Psoas muscle (tissue), 8 donors: Measurements from ENCODE around the gene CENATAC. TPM values are rescaled to one million over a fixed set of nuclear protein-coding genes. Genes with fewer than 3 reads are reported as not detected.
A peak's percentile ranks its signal among the peaks of the same experiment; 100 is the strongest.

ENCODE experiments used
- ATAC-seq, 4 donors: fragments of 200-7000 bp; cut with Tn5 transposase; one replicate each; pipeline ENCODE4 v1.9.1; 2020; ENCODE audit warnings: moderate library complexity in 3 of 4, mild to moderate bottlenecking in 2 of 4
- DNase-seq, 2 donors: peaks; one replicate each; pipeline ENCODE4 v3.0.0-alpha.2; 2020
- H3K27ac ChIP-seq: fragments of 200-600 bp; one replicate; pipeline ENCODE4 v1.8.0; 2022
- H3K27me3 ChIP-seq, 3 donors: fragments of 200-600 bp in 1 of 3; one replicate each; pipeline versions ENCODE4 v1.6.1 to v1.8.0; 2013 to 2022; ENCODE audit warnings: low read length in 2 of 3, mild to moderate bottlenecking in 2 of 3, moderate library complexity in 1 of 3; ENCODE audit not compliant: insufficient read depth in 3 of 3
- H3K36me3 ChIP-seq, 2 donors: fragments of 200-600 bp in 1 of 2; one replicate each; pipeline versions ENCODE4 v1.6.1 to v1.8.0; 2013 to 2022; ENCODE audit warnings: low read depth in 1 of 2, mild to moderate bottlenecking in 1 of 2, moderate library complexity in 1 of 2; ENCODE audit not compliant: insufficient read depth in 1 of 2
- H3K4me1 ChIP-seq: fragments of 200-600 bp; one replicate; pipeline ENCODE4 v1.8.0; 2022
- H3K4me3 ChIP-seq: fragments of 200-600 bp; one replicate; pipeline ENCODE4 v1.8.0; 2022; ENCODE audit warnings: mild to moderate bottlenecking
- H3K9me3 ChIP-seq: fragments of 200-600 bp; one replicate; pipeline ENCODE4 v1.8.0; 2022
- WGBS, 3 donors: extraction: QIAGEN DNeasy Blood & Tissue Kit; methylation state at CpG; one replicate each; pipeline versions ENCODE4 v1.1.6 to v1.1.7; 2013; 5-methylcytosine and 5-hydroxymethylcytosine counted together
- intact Hi-C, 2 donors: fragments of 100-400 bp; cut with DNase I; formaldehyde crosslinking; loops; one replicate each; pipeline versions ENCODE4 v1.11.0 to v1.14.2; 2022
- polyA plus RNA-seq, 3 donors: library from polyadenylated mRNA; stranded (reverse); fragments of 200-250 nt; gene quantifications; one replicate each; pipeline ENCODE4 v1.2.3, GENCODE V29; 2013
- total RNA-seq, 4 donors: library from RNA; stranded (reverse); fragmentation: NEBNext Ultra II Directional in 2 of 4; extraction: Animal tissue kit (Norgen Biotek cat#: 25700) in 2 of 4; gene quantifications; one replicate each; pipeline versions ENCODE4 v1.2.1 to v1.2.4, GENCODE V29; 2021 to 2023
- TF ChIP-seq, protein P1 (sequence below): fragments of 200-600 bp; IDR thresholded peaks from one replicate; pipeline ENCODE4 v1.8.0; 2022; ENCODE audit warnings: antibody characterized with exemption
- donor health status: healthy with polysubstance abuse.
- donor health status: DM: no; HTN: no; CAD: no; lungs with moderate emphysema.
- donor health status: Bipolar disorder and iron deficiency.
- donor health status: healthy.
- donor health status: DM: yes; HTN: yes; CAD: no.
- donor health status: DM: no; HTN: no; CAD: no.
- donor health status: DM: no; HTN: no; CAD: no.
- donor health status: DM: yes; HTN: yes; CAD: no.

CENATAC gene
- total and polyA plus RNA-seq, 7 donors, result 5.4 to 23.5 (median 10.1) TPM

DNA sequence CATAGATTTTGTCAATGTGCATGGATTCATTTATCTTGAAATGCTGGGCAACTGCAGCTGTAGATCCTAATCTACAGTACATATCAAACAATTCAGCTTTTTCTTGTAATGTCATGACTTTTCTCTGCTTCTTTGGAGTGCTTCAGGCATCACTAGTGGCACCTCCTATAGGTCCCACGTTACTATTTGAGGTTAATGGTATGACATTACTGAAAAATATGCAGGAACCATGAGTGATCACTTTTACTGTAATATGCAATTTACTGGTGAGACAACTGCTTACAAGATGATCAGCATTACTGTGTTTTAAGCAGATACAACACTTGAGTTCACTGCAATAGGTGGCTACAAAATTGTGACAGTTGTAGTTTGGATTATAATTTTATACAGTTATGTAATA lies 3.0 kb downstream of the CENATAC start:
- Histone ChIP-seq H3K27me3 (no peaks in the 10 kb centered on the region), H3K4me1 (peaks cover 20% of the 10 kb centered on the region), H3K36me3 (peaks cover 4 to 63% of the 10 kb centered on the region in 2 donors), H3K9me3 (no peaks in the 10 kb centered on the region), H3K4me3 (no peak overlapping the region), H3K27ac (no peak overlapping the region)
- intact Hi-C loops, result loop anchor here in 1 of 2 donors (2.0 kb wide), 1 partner anchor 14 kb away; no protein-coding TSS in a partner anchor
- 48 to 65% (median 59%) methylated on average over 1 of the region's 1 CpG for WGBS, 3 donors
- ATAC-seq (no peak), DNase-seq (no peak)
- TF ChIP-seq, protein P1, sequence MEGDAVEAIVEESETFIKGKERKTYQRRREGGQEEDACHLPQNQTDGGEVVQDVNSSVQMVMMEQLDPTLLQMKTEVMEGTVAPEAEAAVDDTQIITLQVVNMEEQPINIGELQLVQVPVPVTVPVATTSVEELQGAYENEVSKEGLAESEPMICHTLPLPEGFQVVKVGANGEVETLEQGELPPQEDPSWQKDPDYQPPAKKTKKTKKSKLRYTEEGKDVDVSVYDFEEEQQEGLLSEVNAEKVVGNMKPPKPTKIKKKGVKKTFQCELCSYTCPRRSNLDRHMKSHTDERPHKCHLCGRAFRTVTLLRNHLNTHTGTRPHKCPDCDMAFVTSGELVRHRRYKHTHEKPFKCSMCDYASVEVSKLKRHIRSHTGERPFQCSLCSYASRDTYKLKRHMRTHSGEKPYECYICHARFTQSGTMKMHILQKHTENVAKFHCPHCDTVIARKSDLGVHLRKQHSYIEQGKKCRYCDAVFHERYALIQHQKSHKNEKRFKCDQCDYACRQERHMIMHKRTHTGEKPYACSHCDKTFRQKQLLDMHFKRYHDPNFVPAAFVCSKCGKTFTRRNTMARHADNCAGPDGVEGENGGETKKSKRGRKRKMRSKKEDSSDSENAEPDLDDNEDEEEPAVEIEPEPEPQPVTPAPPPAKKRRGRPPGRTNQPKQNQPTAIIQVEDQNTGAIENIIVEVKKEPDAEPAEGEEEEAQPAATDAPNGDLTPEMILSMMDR, result no peak

DNA sequence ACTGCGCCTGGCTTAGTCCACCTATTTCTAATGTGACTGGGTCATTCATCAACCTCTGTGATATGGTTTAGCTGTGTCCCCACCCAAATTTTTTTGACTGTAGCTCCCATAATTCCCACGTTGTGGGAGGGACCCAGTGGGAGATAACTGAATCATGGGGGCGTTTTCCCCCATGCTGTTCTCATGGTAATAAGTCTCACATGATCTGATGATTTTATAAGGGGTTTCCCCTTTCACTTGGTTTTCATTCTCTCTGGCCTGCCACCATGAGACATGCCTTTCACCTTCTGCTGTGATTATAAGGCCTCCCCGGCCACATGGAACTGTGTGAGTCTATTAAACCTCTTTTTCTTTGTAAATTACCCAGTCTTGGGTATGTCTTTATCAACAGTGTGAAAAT lies 8.7 kb downstream of the CENATAC start:
- H3K9me3 ChIP-seq, result no peaks in the 10 kb centered on the region
- TF ChIP-seq, protein P1, result no peak
- no peaks in the 10 kb centered on the region for H3K27me3 ChIP-seq
- no peak for DNase-seq
- H3K36me3 ChIP-seq, result peaks cover 0 to 88% of the 10 kb centered on the region in 2 donors
- no peak overlapping the region for H3K27ac ChIP-seq
- intact Hi-C loops, result no loop called here
- no peaks in the 10 kb centered on the region for H3K4me1 ChIP-seq
- H3K4me3 ChIP-seq, result no peak overlapping the region
- 86 to 90% (median 87%) methylated on average over 4 of the region's 4 CpGs for WGBS, 3 donors
- ATAC-seq, result no peak

DNA sequence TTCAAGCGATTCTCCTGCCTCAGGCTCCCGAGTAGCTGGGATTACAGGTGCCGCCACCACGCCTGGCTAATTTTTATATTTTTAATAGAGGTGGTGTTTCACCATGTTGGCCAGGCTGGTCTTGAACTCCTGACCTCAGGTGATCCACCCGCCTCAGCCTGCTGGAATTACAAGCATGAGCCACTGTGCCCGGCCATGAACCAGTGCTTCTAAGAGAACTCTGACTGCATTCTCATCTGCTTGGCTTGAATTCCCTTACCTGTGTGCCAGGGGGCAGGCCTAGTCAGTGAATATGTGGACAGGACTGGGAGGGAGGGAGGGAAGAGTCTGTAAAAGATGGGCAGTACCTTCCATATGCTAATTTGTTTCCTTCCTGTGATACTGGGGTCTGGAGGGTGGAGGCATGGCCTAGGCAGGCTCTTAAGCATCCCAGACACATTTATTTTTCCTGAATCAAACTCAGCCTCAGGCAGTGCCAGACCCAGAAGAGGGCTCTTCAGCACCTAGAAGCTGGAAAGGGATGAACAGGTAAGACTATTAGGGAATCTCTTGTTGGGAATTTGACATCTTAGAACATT lies 13.6 kb downstream of the CENATAC start:
- H3K4me3 ChIP-seq, result no peak overlapping the region
- ATAC-seq (peak in 2 of 4 donors; percentile 24 to 41), DNase-seq (no peak)
- intact Hi-C loops, result loop anchor here in 1 of 2 donors (10.0 kb wide), 1 partner anchor 107 kb away; no protein-coding TSS in a partner anchor
- WGBS, 3 donors, result 63 to 72% (median 68%) methylated on average over 6 of the region's 6 CpGs
- H3K9me3 ChIP-seq, result no peaks in the 10 kb centered on the region
- H3K36me3 ChIP-seq, result peaks cover 5 to 89% of the 10 kb centered on the region in 2 donors
- TF ChIP-seq, protein P1, result no peak
- no peak overlapping the region for H3K27ac ChIP-seq
- H3K4me1 ChIP-seq, result peaks cover 12% of the 10 kb centered on the region
- no peaks in the 10 kb centered on the region for H3K27me3 ChIP-seq

DNA sequence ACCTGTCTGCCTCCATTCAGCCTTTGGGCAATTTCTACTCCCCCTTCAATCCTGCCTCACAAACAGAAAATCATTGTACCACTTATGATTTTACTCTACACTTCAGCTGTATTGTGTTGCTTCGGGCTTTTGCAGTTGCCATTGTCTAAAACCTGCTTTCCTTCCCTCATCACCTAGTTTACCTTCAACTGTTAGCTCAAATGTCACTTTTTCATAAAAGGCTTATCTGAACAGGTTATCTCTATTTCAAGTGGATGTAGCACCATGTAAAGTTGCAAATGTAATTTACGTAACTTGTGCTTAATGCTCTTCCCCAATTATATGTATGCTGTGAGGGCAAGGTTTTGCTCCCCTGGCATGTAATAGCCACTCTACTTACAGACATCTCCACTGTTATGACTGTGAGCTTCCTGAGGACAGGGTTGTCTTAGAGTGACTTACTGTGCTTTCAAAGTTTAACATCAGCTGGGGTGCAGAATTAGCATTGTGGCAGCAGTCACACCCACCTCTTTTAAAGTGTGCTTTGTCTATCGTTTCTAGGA lies 14.8 kb downstream of the CENATAC start:
- TF ChIP-seq, protein P1, result no peak
- Histone ChIP-seq H3K27me3 (no peaks in the 10 kb centered on the region), H3K9me3 (no peaks in the 10 kb centered on the region), H3K36me3 (peaks cover 5 to 85% of the 10 kb centered on the region in 2 donors), H3K4me3 (no peak overlapping the region), H3K27ac (no peak overlapping the region), H3K4me1 (peaks cover 19% of the 10 kb centered on the region)
- DNase-seq (no peak), ATAC-seq (no peak)
- 83 to 86% (median 84%) methylated on average over 3 of the region's 3 CpGs for WGBS, 3 donors
- intact Hi-C loops, result loop anchor here in 1 of 2 donors (10.0 kb wide), 1 partner anchor 108 kb away; no protein-coding TSS in a partner anchor
